ENCODE measurements around the gene ETS1. TPM values are rescaled to one million over a fixed set of nuclear protein-coding genes. Genes with fewer than 3 reads are reported as not detected.
A peak's percentile ranks its signal among the peaks of the same experiment; 100 is the strongest.

The ETS1 gene
- total RNA-seq, 1 donor, result 67.3 TPM

GRCh38 chr11:128482092-128482491 lies 105.3 kb downstream of the ETS1 start:
- H3K4me1 ChIP-seq (ENCODE audit: insufficient read depth, low read length), result peaks cover 64% of the 10 kb centered on the region
- no peaks in the 10 kb centered on the region for H3K27me3 ChIP-seq (ENCODE audit: insufficient read depth, low read length)
- H3K4me3 ChIP-seq (ENCODE audit: insufficient read depth, low read length), result peak overlapping the region; percentile 36
- H4K20me1 ChIP-seq (ENCODE audit: insufficient read depth, low read length), result no peaks in the 10 kb centered on the region
- TF ChIP-seq, protein P1, sequence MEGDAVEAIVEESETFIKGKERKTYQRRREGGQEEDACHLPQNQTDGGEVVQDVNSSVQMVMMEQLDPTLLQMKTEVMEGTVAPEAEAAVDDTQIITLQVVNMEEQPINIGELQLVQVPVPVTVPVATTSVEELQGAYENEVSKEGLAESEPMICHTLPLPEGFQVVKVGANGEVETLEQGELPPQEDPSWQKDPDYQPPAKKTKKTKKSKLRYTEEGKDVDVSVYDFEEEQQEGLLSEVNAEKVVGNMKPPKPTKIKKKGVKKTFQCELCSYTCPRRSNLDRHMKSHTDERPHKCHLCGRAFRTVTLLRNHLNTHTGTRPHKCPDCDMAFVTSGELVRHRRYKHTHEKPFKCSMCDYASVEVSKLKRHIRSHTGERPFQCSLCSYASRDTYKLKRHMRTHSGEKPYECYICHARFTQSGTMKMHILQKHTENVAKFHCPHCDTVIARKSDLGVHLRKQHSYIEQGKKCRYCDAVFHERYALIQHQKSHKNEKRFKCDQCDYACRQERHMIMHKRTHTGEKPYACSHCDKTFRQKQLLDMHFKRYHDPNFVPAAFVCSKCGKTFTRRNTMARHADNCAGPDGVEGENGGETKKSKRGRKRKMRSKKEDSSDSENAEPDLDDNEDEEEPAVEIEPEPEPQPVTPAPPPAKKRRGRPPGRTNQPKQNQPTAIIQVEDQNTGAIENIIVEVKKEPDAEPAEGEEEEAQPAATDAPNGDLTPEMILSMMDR (IDR thresholded peaks at IDR 0.05; ENCODE audit: extremely low read depth, low read depth, low read length), result no peak
- H3K36me3 ChIP-seq (ENCODE audit: insufficient read depth, low read length), result peaks cover 75% of the 10 kb centered on the region
- H3K79me2 ChIP-seq (ENCODE audit: insufficient read depth, low read length), result peaks cover 90% of the 10 kb centered on the region
- H3K9me3 ChIP-seq (ENCODE audit: low read depth, low read length), result no peaks in the 10 kb centered on the region
- peak overlapping the region; percentile 78 for H3K4me2 ChIP-seq (ENCODE audit: insufficient read depth, low read length)
- peak overlapping the region; percentile 89 for H3K27ac ChIP-seq (ENCODE audit: low read depth, low read length)
- H2AFZ ChIP-seq (ENCODE audit: low read length), result no peak overlapping the region
- DNase-seq (ENCODE audit: insufficient read length, low spot score, missing footprints), result no peak

- Histone ChIP-seq H3K4me3 (ENCODE audit: insufficient read depth, low read length) (no peak overlapping the region), H3K4me2 (ENCODE audit: insufficient read depth, low read length) (no peak overlapping the region), H3K4me1 (ENCODE audit: insufficient read depth, low read length) (peaks cover 58% of the 10 kb centered on the region), H3K79me2 (ENCODE audit: insufficient read depth, low read length) (peaks cover 90% of the 10 kb centered on the region), H3K27ac (ENCODE audit: low read depth, low read length) (peak overlapping the region; percentile 89), H3K36me3 (ENCODE audit: insufficient read depth, low read length) (peaks cover 77% of the 10 kb centered on the region), H3K27me3 (ENCODE audit: insufficient read depth, low read length) (no peaks in the 10 kb centered on the region), H2AFZ (ENCODE audit: low read length) (no peak overlapping the region), H3K9me3 (ENCODE audit: low read depth, low read length) (no peaks in the 10 kb centered on the region), H4K20me1 (ENCODE audit: insufficient read depth, low read length) (no peaks in the 10 kb centered on the region)
- no peak for DNase-seq (ENCODE audit: insufficient read length, low spot score, missing footprints)
- TF ChIP-seq, protein P1 (IDR thresholded peaks at IDR 0.05; ENCODE audit: extremely low read depth, low read depth, low read length), result no peak
Observed at GRCh38 chr11:128481135-128481534, 106.2 kb downstream of the ETS1 start.

DNA sequence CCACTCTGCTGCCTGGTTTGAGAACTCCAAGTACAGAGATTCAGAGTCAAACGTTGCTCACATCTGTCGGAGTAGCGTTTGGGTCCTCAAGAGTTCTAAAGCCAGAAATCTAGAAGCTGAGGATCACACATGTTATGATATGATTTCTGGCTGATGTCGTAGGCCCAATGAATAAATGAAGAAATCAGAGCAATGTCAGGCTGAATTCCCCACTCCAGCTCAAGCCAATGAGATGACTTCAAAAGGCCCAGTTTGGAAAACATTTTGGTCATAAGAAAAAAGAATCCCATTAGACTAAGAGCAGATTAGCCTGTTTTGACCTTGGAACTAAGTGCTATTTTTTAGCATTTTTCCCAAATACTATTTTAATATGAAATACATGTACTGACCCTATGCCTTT lies 106.7 kb downstream of the ETS1 start:
- Histone ChIP-seq H3K4me2 (ENCODE audit: insufficient read depth, low read length) (no peak overlapping the region), H3K27me3 (ENCODE audit: insufficient read depth, low read length) (no peaks in the 10 kb centered on the region), H4K20me1 (ENCODE audit: insufficient read depth, low read length) (no peaks in the 10 kb centered on the region), H3K9me3 (ENCODE audit: low read depth, low read length) (no peaks in the 10 kb centered on the region), H3K4me3 (ENCODE audit: insufficient read depth, low read length) (no peak overlapping the region), H3K36me3 (ENCODE audit: insufficient read depth, low read length) (peaks cover 77% of the 10 kb centered on the region), H2AFZ (ENCODE audit: low read length) (no peak overlapping the region), H3K27ac (ENCODE audit: low read depth, low read length) (peak overlapping the region; percentile 89), H3K4me1 (ENCODE audit: insufficient read depth, low read length) (peaks cover 54% of the 10 kb centered on the region), H3K79me2 (ENCODE audit: insufficient read depth, low read length) (peaks cover 90% of the 10 kb centered on the region)
- DNase-seq (ENCODE audit: insufficient read length, low spot score, missing footprints), result no peak
- TF ChIP-seq, protein P1 (IDR thresholded peaks at IDR 0.05; ENCODE audit: extremely low read depth, low read depth, low read length), result no peak

DNA sequence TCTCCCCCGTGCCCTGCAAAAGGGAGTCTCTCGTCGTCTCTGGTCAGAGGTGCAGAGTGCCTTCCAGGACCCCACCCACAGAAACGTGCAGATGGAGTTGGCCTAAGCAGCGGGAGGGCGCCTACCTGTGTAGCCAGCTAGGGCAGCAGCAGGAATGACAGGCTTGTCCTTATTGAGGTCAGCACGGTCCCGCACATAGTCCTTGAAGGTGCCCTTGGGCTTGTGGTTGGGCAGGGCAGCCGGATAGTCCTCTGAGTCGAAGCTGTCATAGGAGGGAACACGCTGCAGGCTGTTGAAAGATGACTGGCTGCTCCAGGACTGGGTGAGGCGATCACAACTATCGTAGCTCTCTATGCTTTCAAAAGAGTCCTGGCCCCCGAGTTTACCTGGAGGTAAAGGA lies 107.3 kb downstream of the ETS1 start:
- no peak for DNase-seq (ENCODE audit: insufficient read length, low spot score, missing footprints)
- no peaks in the 10 kb centered on the region for H4K20me1 ChIP-seq (ENCODE audit: insufficient read depth, low read length)
- H3K79me2 ChIP-seq (ENCODE audit: insufficient read depth, low read length), result peaks cover 88% of the 10 kb centered on the region
- H3K4me2 ChIP-seq (ENCODE audit: insufficient read depth, low read length), result no peak overlapping the region
- H3K9me3 ChIP-seq (ENCODE audit: low read depth, low read length), result no peaks in the 10 kb centered on the region
- no peak overlapping the region for H2AFZ ChIP-seq (ENCODE audit: low read length)
- H3K4me1 ChIP-seq (ENCODE audit: insufficient read depth, low read length), result peaks cover 55% of the 10 kb centered on the region
- H3K36me3 ChIP-seq (ENCODE audit: insufficient read depth, low read length), result peaks cover 71% of the 10 kb centered on the region
- peak overlapping the region; percentile 89 for H3K27ac ChIP-seq (ENCODE audit: low read depth, low read length)
- H3K27me3 ChIP-seq (ENCODE audit: insufficient read depth, low read length), result no peaks in the 10 kb centered on the region
- no peak overlapping the region for H3K4me3 ChIP-seq (ENCODE audit: insufficient read depth, low read length)
- TF ChIP-seq, protein P1 (IDR thresholded peaks at IDR 0.05; ENCODE audit: extremely low read depth, low read depth, low read length), result no peak
